ENCODE data around the gene RAB11B.

Gene RAB11B

GRCh38 chr19:8360196-8360595 is 30.0 kb upstream of the RAB11B start:
- Mint-ChIP-seq H3K9me3 (peaks cover 2% of the 10 kb centered on the region), H3K27me3 (ENCODE audit: low read depth) (no peaks in the 10 kb centered on the region), H3K4me3 (no peak overlapping the region), H3K36me3 (ENCODE audit: low read depth) (no peaks in the 10 kb centered on the region), H3K27ac (no peak overlapping the region), H3K4me1 (peaks cover 29% of the 10 kb centered on the region)
- TF ChIP-seq, protein P1, sequence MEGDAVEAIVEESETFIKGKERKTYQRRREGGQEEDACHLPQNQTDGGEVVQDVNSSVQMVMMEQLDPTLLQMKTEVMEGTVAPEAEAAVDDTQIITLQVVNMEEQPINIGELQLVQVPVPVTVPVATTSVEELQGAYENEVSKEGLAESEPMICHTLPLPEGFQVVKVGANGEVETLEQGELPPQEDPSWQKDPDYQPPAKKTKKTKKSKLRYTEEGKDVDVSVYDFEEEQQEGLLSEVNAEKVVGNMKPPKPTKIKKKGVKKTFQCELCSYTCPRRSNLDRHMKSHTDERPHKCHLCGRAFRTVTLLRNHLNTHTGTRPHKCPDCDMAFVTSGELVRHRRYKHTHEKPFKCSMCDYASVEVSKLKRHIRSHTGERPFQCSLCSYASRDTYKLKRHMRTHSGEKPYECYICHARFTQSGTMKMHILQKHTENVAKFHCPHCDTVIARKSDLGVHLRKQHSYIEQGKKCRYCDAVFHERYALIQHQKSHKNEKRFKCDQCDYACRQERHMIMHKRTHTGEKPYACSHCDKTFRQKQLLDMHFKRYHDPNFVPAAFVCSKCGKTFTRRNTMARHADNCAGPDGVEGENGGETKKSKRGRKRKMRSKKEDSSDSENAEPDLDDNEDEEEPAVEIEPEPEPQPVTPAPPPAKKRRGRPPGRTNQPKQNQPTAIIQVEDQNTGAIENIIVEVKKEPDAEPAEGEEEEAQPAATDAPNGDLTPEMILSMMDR (IDR thresholded peaks at IDR 0.05; ENCODE audit: unreplicated experiment in 3 of 3) = no peak

DNA sequence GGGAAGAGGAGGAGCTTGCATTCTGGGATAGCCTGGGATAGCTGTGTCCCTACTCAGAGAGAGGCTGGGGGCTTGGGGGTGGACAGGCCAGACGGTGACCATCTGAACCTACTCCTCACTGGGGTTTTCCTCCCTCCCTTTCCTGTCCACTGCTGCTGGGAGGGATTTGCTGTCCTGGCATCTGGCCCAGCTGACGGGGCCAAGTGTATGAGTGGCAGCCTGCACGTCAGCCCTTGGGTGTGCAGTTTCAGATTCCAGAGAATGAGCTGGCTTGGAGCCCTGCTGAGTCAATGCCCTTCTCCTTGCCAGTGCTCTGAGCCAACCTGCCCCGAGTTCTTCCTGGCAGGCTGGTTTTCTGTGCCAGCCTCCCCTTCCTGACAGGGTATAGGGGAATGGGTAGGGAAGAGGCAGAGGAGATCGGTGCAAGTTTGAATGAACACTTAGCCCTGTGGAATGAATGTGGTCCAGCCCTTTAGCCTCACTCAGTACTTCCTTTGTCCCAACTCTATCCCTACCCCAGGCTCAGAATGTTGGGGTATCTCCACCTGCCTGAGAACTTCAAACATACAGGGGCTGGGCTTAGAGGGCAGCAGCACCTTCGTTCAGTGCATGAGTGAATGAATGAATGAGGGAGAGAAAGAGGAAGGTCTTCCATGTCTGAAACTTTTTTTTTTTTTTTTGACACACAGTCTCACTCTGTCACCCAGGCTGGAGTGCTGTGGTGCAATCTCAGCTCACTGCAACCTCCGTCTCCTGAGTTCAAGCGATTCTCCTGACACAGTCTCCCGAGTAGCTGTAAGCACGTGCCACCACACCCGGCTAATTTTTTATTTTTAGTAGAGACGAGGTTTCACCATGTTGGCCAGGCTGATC is 28.0 kb upstream of the RAB11B start:
- Mint-ChIP-seq H3K9me3 (no peaks in the 10 kb centered on the region), H3K4me1 (peaks cover 35% of the 10 kb centered on the region), H3K36me3 (ENCODE audit: low read depth) (peaks cover 6% of the 10 kb centered on the region), H3K27ac (peak overlapping the region; percentile 82 to 99 (median 91)), H3K27me3 (ENCODE audit: low read depth) (no peaks in the 10 kb centered on the region), H3K4me3 (peak overlapping the region; percentile 61 to 70 (median 69))
- TF ChIP-seq, protein P1 (IDR thresholded peaks at IDR 0.05; ENCODE audit: unreplicated experiment in 3 of 3) = no peak

- H3K27me3 Mint-ChIP-seq (ENCODE audit: low read depth) = no peaks in the 10 kb centered on the region
- TF ChIP-seq, protein P1 (IDR thresholded peaks at IDR 0.05; ENCODE audit: unreplicated experiment in 3 of 3) = peak; percentile 19 to 29 (median 27)
- peaks cover 51% of the 10 kb centered on the region for H3K4me1 Mint-ChIP-seq
- peak within 1 kb of the TSS; percentile 99 for H3K27ac Mint-ChIP-seq
- no peaks in the 10 kb centered on the region for H3K9me3 Mint-ChIP-seq
- peaks cover 13% of the 10 kb centered on the region for H3K36me3 Mint-ChIP-seq (ENCODE audit: low read depth)
- H3K4me3 Mint-ChIP-seq = peak within 1 kb of the TSS; percentile 82 to 94 (median 92)
Measured at GRCh38 chr19:8363803-8364771, 26.1 kb upstream of the RAB11B start, which contains the start of gene ANGPTL4. Gene ANGPTL4 (plus strand): TSS chr19:8364155. CDS start chr19:8364322, 167 bp downstream.

GRCh38 chr19:8366121-8366581 is 24.0 kb upstream of the RAB11B start:
- Mint-ChIP-seq H3K4me1 (peaks cover 51% of the 10 kb centered on the region), H3K27ac (peak overlapping the region; percentile 99 to 100 (median 99)), H3K27me3 (ENCODE audit: low read depth) (no peaks in the 10 kb centered on the region), H3K36me3 (ENCODE audit: low read depth) (peaks cover 18% of the 10 kb centered on the region), H3K4me3 (peak overlapping the region; percentile 75 to 91 (median 84)), H3K9me3 (no peaks in the 10 kb centered on the region)
- TF ChIP-seq, protein P1 (IDR thresholded peaks at IDR 0.05; ENCODE audit: unreplicated experiment in 3 of 3) = no peak

DNA sequence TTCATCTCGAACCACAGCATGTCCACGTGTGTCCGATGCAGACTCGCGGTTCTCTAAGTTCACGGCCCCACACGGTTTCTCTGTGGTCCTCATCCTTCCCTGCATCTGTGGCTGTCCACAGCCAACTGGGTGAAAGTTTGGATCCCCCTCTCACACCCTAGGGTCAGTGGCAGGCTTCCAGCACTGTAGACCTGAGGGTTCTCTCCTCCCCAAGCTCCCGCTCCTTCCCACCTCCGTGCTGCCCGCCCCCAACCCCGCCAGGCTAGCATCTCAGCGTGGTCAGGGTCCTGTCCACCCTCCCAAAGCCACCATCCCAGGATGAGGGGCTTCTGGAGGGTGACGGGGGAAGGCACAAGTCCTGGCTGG is 23.2 kb upstream of the RAB11B start:
- peak overlapping the region; percentile 99 to 100 (median 99) for H3K27ac Mint-ChIP-seq
- peaks cover 46% of the 10 kb centered on the region for H3K4me1 Mint-ChIP-seq
- H3K36me3 Mint-ChIP-seq (ENCODE audit: low read depth) = peaks cover 22% of the 10 kb centered on the region
- H3K27me3 Mint-ChIP-seq (ENCODE audit: low read depth) = no peaks in the 10 kb centered on the region
- TF ChIP-seq, protein P1 (IDR thresholded peaks at IDR 0.05; ENCODE audit: unreplicated experiment in 3 of 3) = no peak
- peak overlapping the region; percentile 75 to 91 (median 84) for H3K4me3 Mint-ChIP-seq
- H3K9me3 Mint-ChIP-seq = no peaks in the 10 kb centered on the region
